Measurements from ENCODE around the gene KIF26B. TPM values are rescaled to one million over a fixed set of nuclear protein-coding genes. Genes with fewer than 3 reads are reported as not detected.
"Not testable (repeated sequence)": the region's sequence is repeated elsewhere in the genome, so short reads cannot be mapped to it uniquely, and the experiment has no call there.

KIF26B gene
- total RNA-seq, 2 donors from 2014 or later = not detected

DNA sequence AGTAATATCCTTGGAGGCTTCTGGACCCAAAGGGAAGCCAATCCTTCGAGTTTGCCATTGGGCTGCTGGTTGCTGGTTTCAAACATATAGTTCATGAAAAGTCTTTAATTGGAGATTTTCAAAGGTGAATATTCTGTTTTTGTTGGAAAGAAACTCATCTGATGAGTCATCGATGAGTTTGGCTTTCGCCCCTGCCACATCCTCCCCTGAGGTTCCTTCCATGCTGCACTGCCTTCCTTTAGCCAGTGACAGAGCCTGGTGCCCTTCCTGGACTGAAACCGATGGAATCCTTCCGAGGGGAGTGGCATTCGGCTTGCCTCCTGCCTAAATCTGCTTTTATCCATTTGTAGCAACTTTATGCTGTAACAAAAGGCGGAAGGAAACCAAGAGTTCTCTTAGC lies 550.0 kb downstream of the KIF26B start:
- no peak overlapping the region for H3K4me3 Mint-ChIP-seq
- no peaks in the 10 kb centered on the region for H3K4me1 Mint-ChIP-seq
- no peaks in the 10 kb centered on the region for H3K9me3 Mint-ChIP-seq
- H3K27ac Mint-ChIP-seq = no peak overlapping the region
- ATAC-seq (replicated peaks) = no peak
- no peaks in the 10 kb centered on the region for H3K27me3 Mint-ChIP-seq
- no peaks in the 10 kb centered on the region for H3K36me3 Mint-ChIP-seq (ENCODE audit: low read depth)

DNA sequence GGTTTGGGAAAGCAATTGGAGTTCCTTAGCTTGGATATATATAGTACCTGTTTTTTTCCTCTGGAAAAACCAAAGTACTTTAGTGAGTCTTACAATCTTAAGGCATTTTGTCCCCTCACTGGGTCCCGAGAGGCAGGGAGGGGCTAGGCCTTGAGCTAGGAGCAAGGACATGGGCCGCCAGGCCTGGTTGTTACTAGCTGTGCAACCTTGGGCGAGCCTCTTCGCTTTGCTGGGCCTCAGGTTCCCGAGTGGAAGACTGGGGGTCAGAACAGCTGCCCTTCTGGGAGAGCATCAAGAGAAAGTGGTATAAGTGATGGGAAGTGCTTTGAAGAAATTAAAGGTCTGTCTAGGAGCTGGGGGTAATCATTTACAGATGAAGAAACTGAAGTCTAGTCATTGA lies 553.2 kb downstream of the KIF26B start:
- H3K4me3 Mint-ChIP-seq = no peak overlapping the region
- no peak overlapping the region for H3K27ac Mint-ChIP-seq
- H3K27me3 Mint-ChIP-seq = no peaks in the 10 kb centered on the region
- H3K36me3 Mint-ChIP-seq (ENCODE audit: low read depth) = no peaks in the 10 kb centered on the region
- no peaks in the 10 kb centered on the region for H3K4me1 Mint-ChIP-seq
- no peak for ATAC-seq (replicated peaks)
- no peaks in the 10 kb centered on the region for H3K9me3 Mint-ChIP-seq

DNA sequence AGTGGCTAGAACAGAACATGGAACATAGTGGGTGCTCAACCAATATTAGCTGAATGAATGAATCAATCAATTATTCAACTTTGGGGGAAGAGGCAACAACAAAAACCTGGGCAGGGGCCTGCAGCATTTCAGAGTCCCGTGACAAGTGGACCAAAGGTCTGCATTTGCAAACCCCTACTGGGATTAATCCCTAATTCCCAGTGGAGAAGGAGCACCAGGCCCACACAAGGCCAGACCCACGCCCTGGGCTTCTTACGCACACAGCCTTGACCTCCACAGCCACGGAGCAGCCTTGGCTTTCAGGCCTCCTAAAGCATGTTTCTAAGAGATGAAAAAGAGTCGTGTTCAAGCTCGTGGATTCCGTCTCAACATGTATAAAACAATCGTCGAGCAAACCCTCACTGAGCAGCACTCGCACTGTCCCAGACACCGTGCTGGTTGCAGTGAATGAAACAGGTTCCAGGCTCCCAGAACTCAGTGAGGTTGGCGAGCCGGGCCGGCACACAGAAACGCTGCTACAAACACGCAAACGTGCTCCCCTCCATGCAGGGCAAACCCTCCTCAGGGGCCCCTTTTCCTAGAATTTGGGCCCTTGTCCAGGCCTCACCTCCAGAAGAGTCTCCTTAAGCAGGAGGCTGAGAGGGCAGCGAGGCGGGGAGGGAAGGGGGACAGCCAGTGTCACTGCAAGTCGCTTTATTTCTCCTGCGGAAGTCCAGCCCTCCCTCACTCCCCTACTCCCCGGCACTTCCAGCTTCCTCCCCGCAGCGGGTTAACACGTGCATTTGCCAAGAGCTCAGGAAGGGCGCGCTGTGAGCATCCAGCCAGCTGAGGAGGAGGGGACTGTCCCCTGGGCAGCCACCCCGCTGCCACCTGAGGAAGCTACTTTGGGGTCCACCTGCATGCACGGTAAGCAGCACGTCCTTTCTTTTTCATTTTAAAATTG lies 556.4 kb downstream of the KIF26B start:
- no peak overlapping the region for H3K4me3 Mint-ChIP-seq
- H3K27ac Mint-ChIP-seq = no peak overlapping the region
- no peaks in the 10 kb centered on the region for H3K4me1 Mint-ChIP-seq
- no peak for ATAC-seq (replicated peaks)
- H3K9me3 Mint-ChIP-seq = no peaks in the 10 kb centered on the region
- H3K27me3 Mint-ChIP-seq = no peaks in the 10 kb centered on the region
- no peaks in the 10 kb centered on the region for H3K36me3 Mint-ChIP-seq (ENCODE audit: low read depth)

DNA sequence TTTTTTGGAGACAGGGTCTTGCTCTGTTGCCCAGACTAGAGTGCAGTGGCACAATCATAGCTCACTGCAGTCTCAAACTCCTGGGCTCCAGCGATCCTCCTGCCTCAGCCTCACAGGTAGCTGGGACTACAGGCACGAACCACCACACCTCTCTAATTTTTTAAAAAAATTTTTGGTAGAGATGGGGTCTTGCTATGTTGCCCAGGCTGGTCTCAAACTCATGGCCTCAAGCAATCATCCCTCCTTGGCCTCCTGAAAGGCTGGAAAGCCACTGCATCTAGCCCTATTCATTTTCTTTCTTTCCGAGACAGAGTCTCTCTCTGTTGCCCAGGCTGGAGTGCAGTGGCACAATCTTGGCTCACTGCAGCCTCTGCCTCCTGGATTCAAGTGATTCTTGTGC lies 559.2 kb downstream of the KIF26B start:
- not testable (repeated sequence) for H3K9me3 Mint-ChIP-seq; ATAC-seq (replicated peaks); H3K27me3 Mint-ChIP-seq; H3K36me3 Mint-ChIP-seq (ENCODE audit: low read depth); H3K27ac Mint-ChIP-seq; H3K4me1 Mint-ChIP-seq; H3K4me3 Mint-ChIP-seq

DNA sequence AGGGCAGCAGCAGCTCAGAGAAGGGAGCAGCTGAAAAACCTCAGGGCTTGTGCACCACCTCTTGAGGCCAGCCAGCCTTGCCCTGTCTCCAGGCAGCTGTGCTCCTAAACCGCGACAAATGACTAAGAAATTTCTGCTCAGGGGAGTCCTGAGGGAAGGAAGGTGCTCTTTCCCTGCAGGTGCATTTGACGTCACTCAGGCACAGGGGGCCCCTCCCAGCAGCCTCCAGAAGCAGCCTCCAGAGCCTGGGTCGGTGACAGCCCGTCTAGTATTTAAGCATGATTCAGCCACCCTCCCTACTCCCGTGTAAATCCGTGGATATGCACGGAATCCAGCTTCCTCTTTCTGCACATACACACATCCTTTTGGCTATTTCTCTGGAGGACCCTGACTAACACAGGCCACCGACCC lies 560.5 kb downstream of the KIF26B start:
- Mint-ChIP-seq H3K4me1 (no peaks in the 10 kb centered on the region), H3K9me3 (peaks cover 9% of the 10 kb centered on the region), H3K27ac (no peak overlapping the region), H3K4me3 (no peak overlapping the region), H3K27me3 (no peaks in the 10 kb centered on the region), H3K36me3 (ENCODE audit: low read depth) (no peaks in the 10 kb centered on the region)
- ATAC-seq (replicated peaks) = no peak

DNA sequence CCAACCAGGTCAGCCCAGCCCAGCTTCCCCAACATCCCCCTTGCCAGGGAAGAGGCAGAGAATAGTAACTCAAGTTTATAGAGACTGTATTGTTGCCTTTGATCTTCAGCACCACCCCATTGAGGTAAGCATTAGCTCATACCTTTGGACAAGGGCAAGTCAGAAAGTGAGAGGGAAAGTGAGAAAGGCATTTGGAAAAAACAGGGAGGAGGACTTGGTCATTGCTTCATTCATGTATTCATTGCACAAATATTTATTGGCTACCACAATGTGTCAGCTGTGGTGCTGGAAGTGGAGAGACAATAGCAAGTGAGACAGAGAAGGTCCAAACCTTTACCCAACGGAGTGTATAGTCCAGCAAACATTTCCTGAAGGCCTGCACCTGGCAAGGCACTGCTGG lies 561.2 kb downstream of the KIF26B start:
- H3K4me1 Mint-ChIP-seq = no peaks in the 10 kb centered on the region
- peaks cover 9% of the 10 kb centered on the region for H3K9me3 Mint-ChIP-seq
- H3K36me3 Mint-ChIP-seq (ENCODE audit: low read depth) = no peaks in the 10 kb centered on the region
- no peak overlapping the region for H3K27ac Mint-ChIP-seq
- no peak for ATAC-seq (replicated peaks)
- H3K27me3 Mint-ChIP-seq = no peaks in the 10 kb centered on the region
- no peak overlapping the region for H3K4me3 Mint-ChIP-seq

DNA sequence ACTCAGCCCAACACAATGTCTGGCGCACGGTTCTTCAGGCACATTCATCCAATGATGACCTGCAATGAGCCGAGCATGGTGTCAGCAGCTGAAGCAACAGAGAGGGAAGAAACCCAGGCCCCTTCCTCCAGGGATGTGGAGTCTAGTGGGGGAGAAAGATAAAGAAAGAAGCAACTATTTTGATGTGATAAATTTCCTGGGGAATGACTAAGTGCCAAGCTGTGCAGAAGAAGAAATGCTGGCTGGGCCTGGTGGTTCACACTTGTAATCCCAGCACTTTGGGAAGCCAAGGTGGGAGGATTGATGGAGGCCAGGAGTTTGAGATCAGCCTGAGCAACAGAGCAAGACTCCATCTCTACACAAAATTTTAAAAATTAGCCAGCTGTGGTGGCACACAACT lies 561.8 kb downstream of the KIF26B start:
- no peaks in the 10 kb centered on the region for H3K4me1 Mint-ChIP-seq
- no peaks in the 10 kb centered on the region for H3K27me3 Mint-ChIP-seq
- H3K9me3 Mint-ChIP-seq = peaks cover 9% of the 10 kb centered on the region
- H3K4me3 Mint-ChIP-seq = no peak overlapping the region
- no peak for ATAC-seq (replicated peaks)
- H3K27ac Mint-ChIP-seq = no peak overlapping the region
- H3K36me3 Mint-ChIP-seq (ENCODE audit: low read depth) = no peaks in the 10 kb centered on the region

DNA sequence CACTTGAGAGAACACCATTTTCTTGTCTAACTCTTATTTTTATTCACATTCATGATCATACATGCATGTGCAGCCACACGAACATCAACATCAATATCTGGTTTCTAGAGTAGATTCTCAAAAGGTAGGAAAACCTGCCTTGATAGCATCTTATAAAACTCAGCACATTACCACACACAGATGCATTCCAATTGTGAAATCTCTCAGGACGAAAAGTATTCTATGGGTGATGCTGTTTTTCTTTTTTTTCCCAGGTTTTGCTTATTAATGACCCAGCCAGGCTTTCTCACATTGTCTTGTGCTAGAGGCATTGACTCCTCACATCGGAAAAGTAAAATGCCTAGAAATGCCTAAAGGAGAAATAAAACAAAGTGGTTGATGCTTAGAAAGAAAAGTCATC lies 562.8 kb downstream of the KIF26B start:
- H3K27me3 Mint-ChIP-seq = no peaks in the 10 kb centered on the region
- H3K36me3 Mint-ChIP-seq (ENCODE audit: low read depth) = no peaks in the 10 kb centered on the region
- peaks cover 9% of the 10 kb centered on the region for H3K9me3 Mint-ChIP-seq
- H3K4me3 Mint-ChIP-seq = no peak overlapping the region
- no peaks in the 10 kb centered on the region for H3K4me1 Mint-ChIP-seq
- no peak for ATAC-seq (replicated peaks)
- H3K27ac Mint-ChIP-seq = no peak overlapping the region

DNA sequence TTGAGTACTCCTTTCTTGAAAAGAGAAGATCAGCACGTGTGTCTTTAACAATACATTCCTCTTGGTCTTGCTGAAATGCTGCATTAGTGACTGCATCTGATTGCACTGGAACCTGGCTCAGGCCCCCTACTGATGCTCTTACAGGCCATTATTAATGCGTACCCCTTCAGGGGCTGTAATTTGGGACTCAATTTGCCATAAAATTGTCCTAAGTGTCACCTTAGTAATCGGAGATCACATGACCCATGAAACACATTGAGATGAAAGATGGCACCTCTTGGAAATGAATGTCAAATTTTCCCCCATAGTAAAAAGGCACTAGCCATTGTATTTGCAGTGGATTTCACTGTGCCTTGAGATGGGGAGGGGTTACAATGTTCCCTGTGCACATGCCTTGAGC lies 563.3 kb downstream of the KIF26B start:
- H3K27ac Mint-ChIP-seq = no peak overlapping the region
- no peaks in the 10 kb centered on the region for H3K27me3 Mint-ChIP-seq
- H3K4me3 Mint-ChIP-seq = no peak overlapping the region
- H3K4me1 Mint-ChIP-seq = no peaks in the 10 kb centered on the region
- no peak for ATAC-seq (replicated peaks)
- no peaks in the 10 kb centered on the region for H3K36me3 Mint-ChIP-seq (ENCODE audit: low read depth)
- peaks cover 9% of the 10 kb centered on the region for H3K9me3 Mint-ChIP-seq

DNA sequence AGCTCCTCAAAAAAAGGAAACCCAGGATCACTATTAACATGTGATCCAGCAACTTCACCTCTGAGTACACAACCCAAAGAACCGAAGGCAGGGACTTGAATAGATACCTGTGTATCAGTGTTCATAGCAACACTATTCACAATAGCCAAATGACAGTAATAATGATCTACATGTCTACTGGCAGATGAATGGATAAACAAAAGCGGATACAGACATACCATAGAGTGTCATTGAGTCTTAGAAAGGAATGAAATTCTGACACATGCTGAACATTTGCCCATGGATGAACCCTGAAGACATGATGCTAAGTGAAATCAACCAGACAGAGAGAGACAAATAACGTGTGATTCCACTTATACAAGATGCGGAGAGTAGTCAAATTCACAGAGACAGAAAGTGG lies 564.2 kb downstream of the KIF26B start:
- no peaks in the 10 kb centered on the region for H3K27me3 Mint-ChIP-seq
- H3K4me1 Mint-ChIP-seq = no peaks in the 10 kb centered on the region
- no peak for ATAC-seq (replicated peaks)
- H3K27ac Mint-ChIP-seq = no peak overlapping the region
- no peaks in the 10 kb centered on the region for H3K36me3 Mint-ChIP-seq (ENCODE audit: low read depth)
- H3K4me3 Mint-ChIP-seq = no peak overlapping the region
- H3K9me3 Mint-ChIP-seq = peaks cover 9% of the 10 kb centered on the region

DNA sequence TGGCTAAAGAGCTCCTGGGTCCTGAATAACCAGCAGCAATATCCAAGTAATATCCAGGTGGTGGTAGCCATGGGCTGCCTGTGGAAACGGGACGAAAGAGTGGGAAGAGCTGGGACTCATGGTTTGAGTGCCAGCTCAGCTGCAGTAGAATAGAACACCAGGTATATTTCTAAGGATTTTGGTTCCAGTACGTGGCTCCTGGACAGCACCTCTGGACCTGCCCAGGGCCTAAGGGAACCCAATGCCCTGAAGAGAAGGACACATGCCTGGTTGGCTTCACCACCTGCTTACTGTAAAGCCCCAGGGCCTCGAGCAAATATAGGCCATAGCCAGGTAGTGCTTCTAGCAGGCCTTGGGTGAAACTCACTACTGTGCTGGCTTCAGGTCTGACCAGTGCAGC lies 566.7 kb downstream of the KIF26B start:
- Mint-ChIP-seq H3K9me3 (peaks cover 18% of the 10 kb centered on the region), H3K4me1 (no peaks in the 10 kb centered on the region), H3K36me3 (ENCODE audit: low read depth) (no peaks in the 10 kb centered on the region), H3K4me3 (no peak overlapping the region), H3K27ac (no peak overlapping the region), H3K27me3 (no peaks in the 10 kb centered on the region)
- ATAC-seq (replicated peaks) = no peak

DNA sequence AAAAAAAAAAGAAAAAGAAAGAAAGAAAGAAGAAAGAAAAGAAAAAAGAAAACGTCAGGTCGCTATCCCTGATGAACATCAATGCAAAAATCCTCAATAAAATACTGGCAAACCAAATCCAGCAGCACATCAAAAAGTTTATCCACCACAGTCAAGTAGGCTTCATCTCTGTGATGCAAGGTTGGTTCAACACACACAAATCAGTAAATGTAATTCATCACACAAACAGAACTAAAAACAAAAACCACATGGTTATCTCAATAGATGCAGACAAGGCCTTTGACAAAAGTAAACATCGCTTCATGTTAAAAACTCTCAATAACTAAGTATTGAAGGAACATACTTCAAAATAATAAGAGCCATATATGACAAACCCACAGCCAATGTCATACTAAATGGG lies 573.2 kb downstream of the KIF26B start:
- H3K9me3 Mint-ChIP-seq = peaks cover 39% of the 10 kb centered on the region
- not testable (repeated sequence) for H3K4me1 Mint-ChIP-seq; H3K4me3 Mint-ChIP-seq; ATAC-seq (replicated peaks); H3K27me3 Mint-ChIP-seq; H3K36me3 Mint-ChIP-seq (ENCODE audit: low read depth); H3K27ac Mint-ChIP-seq

DNA sequence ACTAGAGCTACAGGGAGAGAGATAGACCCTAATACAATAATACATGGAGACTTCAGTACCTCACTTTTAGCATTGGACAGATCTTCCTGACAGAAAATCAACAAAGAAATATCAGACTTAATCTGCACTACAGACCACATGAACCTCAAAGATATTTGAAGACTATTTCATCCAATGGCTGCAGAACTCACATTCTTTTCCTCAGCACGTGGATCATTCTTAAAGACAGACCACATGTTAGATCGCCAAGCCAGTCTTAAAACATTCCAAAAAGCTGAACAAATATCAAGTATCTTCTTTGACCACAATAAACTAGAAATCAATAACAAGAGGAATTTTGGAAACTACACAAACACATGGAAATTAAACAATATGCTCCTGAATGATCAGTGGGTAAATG lies 576.0 kb downstream of the KIF26B start:
- no peaks in the 10 kb centered on the region for H3K4me1 Mint-ChIP-seq
- H3K27me3 Mint-ChIP-seq = no peaks in the 10 kb centered on the region
- H3K27ac Mint-ChIP-seq = no peak overlapping the region
- no peak overlapping the region for H3K4me3 Mint-ChIP-seq
- no peaks in the 10 kb centered on the region for H3K36me3 Mint-ChIP-seq (ENCODE audit: low read depth)
- no peak for ATAC-seq (replicated peaks)
- peaks cover 36% of the 10 kb centered on the region for H3K9me3 Mint-ChIP-seq

DNA sequence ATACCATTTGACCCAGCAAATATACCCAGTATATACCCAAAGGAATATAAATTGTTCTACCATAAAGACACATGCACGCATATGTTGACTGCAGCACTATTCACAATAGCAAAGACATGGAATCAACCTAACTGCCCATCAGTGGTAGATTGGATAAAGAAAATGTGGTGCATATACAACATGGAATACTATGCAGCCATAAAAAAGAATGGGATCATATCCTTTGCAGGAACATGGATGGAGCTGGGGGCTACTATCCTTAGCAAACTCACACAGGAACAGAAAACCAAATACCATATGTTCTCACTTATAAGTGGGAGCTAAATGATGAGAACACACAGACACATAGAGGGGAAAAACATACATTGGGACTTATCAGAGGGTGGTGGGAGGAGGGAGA lies 585.6 kb downstream of the KIF26B start:
- H3K4me3 Mint-ChIP-seq; ATAC-seq (replicated peaks); H3K27me3 Mint-ChIP-seq; H3K4me1 Mint-ChIP-seq; H3K27ac Mint-ChIP-seq; H3K36me3 Mint-ChIP-seq (ENCODE audit: low read depth); H3K9me3 Mint-ChIP-seq: not testable (repeated sequence)

DNA sequence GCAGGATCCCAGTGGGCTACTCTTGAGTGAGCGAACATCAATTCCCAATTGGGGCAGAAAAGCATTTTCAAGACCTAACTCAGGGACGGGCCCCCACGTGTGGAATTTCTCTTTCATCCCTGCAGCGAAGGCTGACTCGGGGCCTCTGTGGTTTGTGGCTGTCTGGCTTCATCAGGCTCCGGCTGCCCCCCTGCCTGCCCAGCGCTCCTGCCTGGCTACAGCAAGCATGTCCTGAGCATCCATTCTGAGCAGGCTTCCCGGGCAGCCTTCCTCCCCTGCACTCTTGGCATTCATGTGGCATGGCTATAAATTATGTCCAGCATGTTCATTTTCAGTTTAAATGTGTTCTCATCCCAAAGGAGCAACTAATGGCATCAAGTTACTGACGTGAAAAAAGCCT lies 588.1 kb downstream of the KIF26B start:
- peaks cover 11% of the 10 kb centered on the region for H3K36me3 Mint-ChIP-seq (ENCODE audit: low read depth)
- no peak overlapping the region for H3K27ac Mint-ChIP-seq
- H3K4me3 Mint-ChIP-seq = no peak overlapping the region
- H3K4me1 Mint-ChIP-seq = no peaks in the 10 kb centered on the region
- no peaks in the 10 kb centered on the region for H3K27me3 Mint-ChIP-seq
- peaks cover 10% of the 10 kb centered on the region for H3K9me3 Mint-ChIP-seq
- no peak for ATAC-seq (replicated peaks)

DNA sequence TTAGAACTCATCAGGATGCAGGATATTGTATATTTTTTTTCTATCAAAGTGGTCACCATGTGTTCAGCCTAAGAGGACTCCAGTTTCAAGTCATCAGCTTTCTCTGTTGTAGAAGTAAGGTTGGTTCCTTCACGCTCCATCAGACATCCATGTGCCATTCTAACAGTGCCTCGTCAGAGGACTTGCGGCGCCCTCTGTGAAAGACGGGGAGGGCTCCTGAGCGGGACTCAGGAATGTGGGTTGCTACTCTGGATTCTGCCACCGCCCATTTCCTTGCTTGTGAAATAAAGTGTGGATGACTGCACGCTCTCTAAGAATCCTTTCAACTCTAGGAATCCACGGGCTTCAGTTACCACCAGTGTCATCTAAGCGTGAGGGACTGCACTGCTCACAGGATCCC lies 593.5 kb downstream of the KIF26B start:
- H3K4me1 Mint-ChIP-seq = no peaks in the 10 kb centered on the region
- H3K27me3 Mint-ChIP-seq = no peaks in the 10 kb centered on the region
- no peak for ATAC-seq (replicated peaks)
- H3K36me3 Mint-ChIP-seq (ENCODE audit: low read depth) = peaks cover 29% of the 10 kb centered on the region
- H3K9me3 Mint-ChIP-seq = peaks cover 14% of the 10 kb centered on the region
- H3K27ac Mint-ChIP-seq = no peak overlapping the region
- H3K4me3 Mint-ChIP-seq = no peak overlapping the region

Data from activated T-helper 17 cell treated with anti-CD3 and anti-CD28 coated beads, Interleukin-2, amount 50 U/mL, for 72 hours (primary cell).